ENCODE data around the gene ENDOG. TPM values are rescaled to one million over a fixed set of nuclear protein-coding genes. Genes with fewer than 3 reads are reported as not detected.

Gene ENDOG
- total RNA-seq, 1 donor from 2014 or later = 17.8 TPM

DNA sequence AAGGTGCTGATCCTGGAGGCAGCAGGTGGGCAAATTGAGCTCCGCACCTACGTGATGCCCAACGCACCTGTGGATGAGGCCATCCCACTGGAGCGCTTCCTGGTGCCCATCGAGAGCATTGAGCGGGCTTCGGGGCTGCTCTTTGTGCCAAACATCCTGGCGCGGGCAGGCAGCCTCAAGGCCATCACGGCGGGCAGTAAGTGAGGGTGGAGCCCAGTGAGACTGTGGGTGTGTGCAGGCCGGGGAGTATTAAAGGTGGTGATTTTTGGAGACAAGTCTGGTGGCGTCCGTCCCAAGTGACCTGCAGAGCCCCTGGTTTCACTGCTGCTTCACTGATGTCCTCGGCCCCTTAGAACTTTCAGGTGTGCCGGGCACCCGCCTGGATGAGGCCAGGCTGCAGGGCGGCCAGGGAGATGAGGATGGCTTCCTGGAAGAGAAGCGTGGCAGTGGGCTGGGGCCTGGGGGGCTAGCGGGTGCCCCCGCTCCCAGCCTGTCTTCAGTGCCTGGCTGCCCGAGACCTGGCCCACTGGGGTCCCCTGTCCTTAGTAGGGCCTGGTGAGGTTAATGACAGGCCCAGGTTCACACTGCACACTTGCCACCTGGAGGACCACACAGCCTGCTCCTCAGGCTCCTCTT lies 4.2 kb downstream of the ENDOG start:
- H3K27ac Mint-ChIP-seq (ENCODE audit: unreplicated experiment) = no peak overlapping the region
- no peaks in the 10 kb centered on the region for H3K27me3 Mint-ChIP-seq (ENCODE audit: low read depth, unreplicated experiment)
- DNase-seq (ENCODE audit: low read depth) (no peak), FAIRE-seq (no peak)
- no peak overlapping the region for H3K27ac ChIP-seq (ENCODE audit: low read depth, low read length)
- peaks cover 2% of the 10 kb centered on the region for H3K4me1 Mint-ChIP-seq (ENCODE audit: low read depth, unreplicated experiment)
- H3K9ac ChIP-seq (ENCODE audit: low read length) = no peak overlapping the region
- no peak overlapping the region for H3K4me2 ChIP-seq (ENCODE audit: low read length)
- no peak overlapping the region for H2AFZ ChIP-seq (ENCODE audit: low read depth, low read length)
- H3K9me3 Mint-ChIP-seq (ENCODE audit: unreplicated experiment) = no peaks in the 10 kb centered on the region
- peaks cover 33% of the 10 kb centered on the region for H4K20me1 ChIP-seq (ENCODE audit: insufficient read depth, low read length)
- TF ChIP-seq EZH2 (IDR thresholded peaks at IDR 0.05; ENCODE audit: insufficient read depth, low read length) = no peak
- TF ChIP-seq, protein P1, sequence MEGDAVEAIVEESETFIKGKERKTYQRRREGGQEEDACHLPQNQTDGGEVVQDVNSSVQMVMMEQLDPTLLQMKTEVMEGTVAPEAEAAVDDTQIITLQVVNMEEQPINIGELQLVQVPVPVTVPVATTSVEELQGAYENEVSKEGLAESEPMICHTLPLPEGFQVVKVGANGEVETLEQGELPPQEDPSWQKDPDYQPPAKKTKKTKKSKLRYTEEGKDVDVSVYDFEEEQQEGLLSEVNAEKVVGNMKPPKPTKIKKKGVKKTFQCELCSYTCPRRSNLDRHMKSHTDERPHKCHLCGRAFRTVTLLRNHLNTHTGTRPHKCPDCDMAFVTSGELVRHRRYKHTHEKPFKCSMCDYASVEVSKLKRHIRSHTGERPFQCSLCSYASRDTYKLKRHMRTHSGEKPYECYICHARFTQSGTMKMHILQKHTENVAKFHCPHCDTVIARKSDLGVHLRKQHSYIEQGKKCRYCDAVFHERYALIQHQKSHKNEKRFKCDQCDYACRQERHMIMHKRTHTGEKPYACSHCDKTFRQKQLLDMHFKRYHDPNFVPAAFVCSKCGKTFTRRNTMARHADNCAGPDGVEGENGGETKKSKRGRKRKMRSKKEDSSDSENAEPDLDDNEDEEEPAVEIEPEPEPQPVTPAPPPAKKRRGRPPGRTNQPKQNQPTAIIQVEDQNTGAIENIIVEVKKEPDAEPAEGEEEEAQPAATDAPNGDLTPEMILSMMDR (IDR thresholded peaks at IDR 0.05; ENCODE audit: insufficient read depth, low read depth, low read length) = no peak
- no peak overlapping the region for H3K4me3 ChIP-seq (ENCODE audit: insufficient read depth, low read depth, low read length)
- H3K79me2 ChIP-seq (ENCODE audit: insufficient read depth, low read length) = peaks cover 5% of the 10 kb centered on the region
- no peak overlapping the region for H3K4me3 Mint-ChIP-seq (ENCODE audit: unreplicated experiment)
- peaks cover 8% of the 10 kb centered on the region for H3K4me1 ChIP-seq (ENCODE audit: insufficient read depth, low read length)
- no peaks in the 10 kb centered on the region for H3K9me3 ChIP-seq (ENCODE audit: insufficient read depth, low read depth, low read length)
- H3K36me3 ChIP-seq (ENCODE audit: insufficient read depth, low read length) = peaks cover 9% of the 10 kb centered on the region
- H3K36me3 Mint-ChIP-seq (ENCODE audit: low read depth, unreplicated experiment) = peaks cover 7% of the 10 kb centered on the region
- H3K27me3 ChIP-seq (ENCODE audit: insufficient read depth, low read length) = no peaks in the 10 kb centered on the region

DNA sequence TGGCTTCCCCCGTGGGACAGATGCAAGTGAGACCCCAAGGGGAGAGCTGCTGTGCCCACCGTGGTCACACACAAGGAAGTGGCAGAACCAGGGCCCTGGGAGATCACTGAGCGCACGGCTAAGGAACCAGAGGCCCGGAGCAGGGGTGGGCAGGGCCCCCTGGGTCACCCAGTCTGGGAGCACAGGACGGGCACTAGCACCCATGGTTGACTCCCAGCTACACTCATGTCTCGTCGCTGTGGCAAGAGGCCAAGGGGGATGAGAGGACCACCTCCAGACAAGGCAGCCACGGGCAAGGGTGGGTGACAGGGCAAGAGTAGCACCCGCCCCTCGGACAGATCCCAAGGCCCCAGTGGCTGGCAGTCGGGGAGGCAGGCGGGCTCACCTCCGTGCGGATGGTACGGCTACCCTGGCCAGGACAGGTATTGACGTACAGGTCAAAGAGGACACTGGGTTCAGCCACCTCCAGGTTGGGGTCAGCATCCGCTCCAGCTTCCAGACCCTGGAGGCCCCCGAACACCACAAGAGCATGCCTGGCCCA lies 5.1 kb downstream of the ENDOG start:
- Histone ChIP-seq H2AFZ (ENCODE audit: low read depth, low read length) (no peak overlapping the region), H3K4me3 (ENCODE audit: insufficient read depth, low read depth, low read length) (no peak overlapping the region), H3K9ac (ENCODE audit: low read length) (no peak overlapping the region), H3K27me3 (ENCODE audit: insufficient read depth, low read length) (no peaks in the 10 kb centered on the region), H3K36me3 (ENCODE audit: insufficient read depth, low read length) (peaks cover 12% of the 10 kb centered on the region), H3K27ac (ENCODE audit: low read depth, low read length) (no peak overlapping the region), H3K9me3 (ENCODE audit: insufficient read depth, low read depth, low read length) (no peaks in the 10 kb centered on the region), H3K4me2 (ENCODE audit: low read length) (no peak overlapping the region), H4K20me1 (ENCODE audit: insufficient read depth, low read length) (peaks cover 36% of the 10 kb centered on the region), H3K79me2 (ENCODE audit: insufficient read depth, low read length) (peaks cover 11% of the 10 kb centered on the region), H3K4me1 (ENCODE audit: insufficient read depth, low read length) (peaks cover 9% of the 10 kb centered on the region)
- no peak overlapping the region for H3K27ac Mint-ChIP-seq (ENCODE audit: unreplicated experiment)
- no peak for FAIRE-seq
- TF ChIP-seq, protein P1 (IDR thresholded peaks at IDR 0.05; ENCODE audit: insufficient read depth, low read depth, low read length) = no peak
- TF ChIP-seq EZH2 (IDR thresholded peaks at IDR 0.05; ENCODE audit: insufficient read depth, low read length) = no peak
- H3K4me1 Mint-ChIP-seq (ENCODE audit: low read depth, unreplicated experiment) = peaks cover 2% of the 10 kb centered on the region
- H3K27me3 Mint-ChIP-seq (ENCODE audit: low read depth, unreplicated experiment) = no peaks in the 10 kb centered on the region
- no peaks in the 10 kb centered on the region for H3K9me3 Mint-ChIP-seq (ENCODE audit: unreplicated experiment)
- peaks cover 7% of the 10 kb centered on the region for H3K36me3 Mint-ChIP-seq (ENCODE audit: low read depth, unreplicated experiment)
- H3K4me3 Mint-ChIP-seq (ENCODE audit: unreplicated experiment) = no peak overlapping the region
- DNase-seq (ENCODE audit: low read depth) = no peak

DNA sequence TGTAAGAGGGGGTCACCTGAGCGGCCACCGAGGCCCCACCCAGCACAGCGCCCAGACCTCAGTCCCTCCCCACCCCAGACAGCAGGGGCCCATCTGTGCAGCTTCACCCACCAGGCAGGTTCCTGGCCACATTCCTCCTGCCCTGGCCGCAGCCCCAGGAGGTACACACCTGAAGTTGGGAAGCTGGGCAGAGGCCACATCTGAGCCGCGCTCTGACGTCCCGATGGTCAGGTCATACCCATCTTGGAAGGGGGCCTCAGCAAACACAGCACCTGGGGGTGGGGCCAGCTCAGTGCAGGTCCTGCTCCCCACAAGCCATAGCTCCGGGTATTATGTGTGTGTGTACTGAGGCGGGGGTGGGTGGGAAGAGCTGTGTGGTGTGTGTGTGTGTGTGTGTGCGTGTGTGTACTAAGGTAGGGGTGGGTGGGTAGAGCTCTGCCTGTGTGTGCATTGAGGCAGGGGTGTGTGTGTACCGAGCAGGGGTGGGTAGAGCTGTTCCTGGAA lies 5.7 kb downstream of the ENDOG start:
- peaks cover 12% of the 10 kb centered on the region for H3K36me3 ChIP-seq (ENCODE audit: insufficient read depth, low read length)

More for the DNA sequence above, 5.7 kb downstream of the ENDOG start:
- Histone ChIP-seq H3K9ac (ENCODE audit: low read length) (no peak overlapping the region), H3K4me3 (ENCODE audit: insufficient read depth, low read depth, low read length) (no peak overlapping the region), H3K27me3 (ENCODE audit: insufficient read depth, low read length) (no peaks in the 10 kb centered on the region), H3K27ac (ENCODE audit: low read depth, low read length) (no peak overlapping the region), H2AFZ (ENCODE audit: low read depth, low read length) (no peak overlapping the region), H3K9me3 (ENCODE audit: insufficient read depth, low read depth, low read length) (no peaks in the 10 kb centered on the region), H3K4me1 (ENCODE audit: insufficient read depth, low read length) (peaks cover 12% of the 10 kb centered on the region), H3K79me2 (ENCODE audit: insufficient read depth, low read length) (peaks cover 16% of the 10 kb centered on the region), H4K20me1 (ENCODE audit: insufficient read depth, low read length) (peaks cover 39% of the 10 kb centered on the region), H3K4me2 (ENCODE audit: low read length) (no peak overlapping the region)
- Mint-ChIP-seq H3K4me3 (ENCODE audit: unreplicated experiment) (no peak overlapping the region), H3K27ac (ENCODE audit: unreplicated experiment) (no peak overlapping the region), H3K27me3 (ENCODE audit: low read depth, unreplicated experiment) (no peaks in the 10 kb centered on the region), H3K9me3 (ENCODE audit: unreplicated experiment) (no peaks in the 10 kb centered on the region), H3K36me3 (ENCODE audit: low read depth, unreplicated experiment) (peaks cover 7% of the 10 kb centered on the region), H3K4me1 (ENCODE audit: low read depth, unreplicated experiment) (peaks cover 5% of the 10 kb centered on the region)
- DNase-seq (ENCODE audit: low read depth) (no peak), FAIRE-seq (no peak)
- TF ChIP-seq EZH2 (IDR thresholded peaks at IDR 0.05; ENCODE audit: insufficient read depth, low read length) = no peak
- TF ChIP-seq, protein P1 (IDR thresholded peaks at IDR 0.05; ENCODE audit: insufficient read depth, low read depth, low read length) = no peak

All from astrocyte (in vitro differentiated cells and primary cell).